Body of pancreas (tissue), 4 donors: ENCODE results near the gene PLCB1. TPM values are rescaled to one million over a fixed set of nuclear protein-coding genes. Genes with fewer than 3 reads are reported as not detected.
A peak's percentile ranks its signal among the peaks of the same experiment; 100 is the strongest.

Experiments
- ATAC-seq: fragments of 150-250 bp; one replicate; pipeline ENCODE4 v1.9.1; 2016
- DNase-seq, 4 donors: peaks; one replicate each; pipeline ENCODE4 v3.0.0-alpha.2; 2019
- H3K27ac ChIP-seq, 4 donors: fragments of 200-600 bp; sonication (generic); 1 replicate in 3 of 4; 2 replicates in 1 of 4; pipeline versions ENCODE4 v1.5.1 to v1.6.1; 2016 to 2019; ENCODE audit warnings: mild to moderate bottlenecking in 1 of 4, mixed read lengths in 1 of 4, moderate library complexity in 1 of 4
- H3K27me3 ChIP-seq, 2 donors: fragments of 200-600 bp; sonication (generic); one replicate each; pipeline ENCODE4 v1.6.0; 2016; ENCODE audit warnings: mild to moderate bottlenecking in 1 of 2
- H3K36me3 ChIP-seq, 2 donors: fragments of 200-600 bp; sonication (generic); replicated peaks in 1 of 2; 2 replicates each; pipeline ENCODE4 v1.5.1; 2016; ENCODE audit warnings: low read depth in 2 of 2; ENCODE audit not compliant: insufficient read depth in 1 of 2
- H3K4me1 ChIP-seq: fragments of 200-600 bp; sonication (generic); one replicate; pipeline ENCODE4 v1.6.0; 2016
- H3K4me3 ChIP-seq, 2 donors: fragments of 200-600 bp; sonication (generic); 1 replicate in 1 of 2; 2 replicates in 1 of 2; pipeline ENCODE4 v1.5.1; 2016 to 2019
- H3K9me3 ChIP-seq, 3 donors: fragments of 200-600 bp; sonication (generic); 1 replicate in 2 of 3; 2 replicates in 1 of 3; pipeline ENCODE4 v1.5.1; 2016
- POLR2A ChIP-seq, 3 donors: fragments of 450-650 bp; IDR thresholded peaks; one replicate each; pipeline ENCODE4 v1.6.1; 2016; ENCODE audit warnings: antibody characterized with exemption in 3 of 3, mild to moderate bottlenecking in 2 of 3
- WGBS, 2 donors: methylation state at CpG; one replicate each; pipeline ENCODE4 v1.1.5; 2017; 5-methylcytosine and 5-hydroxymethylcytosine counted together
- intact Hi-C: fragments of 100-400 bp; cut with DNase I; formaldehyde crosslinking; loops from one replicate; pipeline ENCODE4 v1.15.1; 2023
- total RNA-seq, 2 donors: library from RNA; depleted of rRNA; stranded (reverse); fragments of >200 nt; gene quantifications; one replicate each; pipeline ENCODE4 v1.1.0, GENCODE V29; 2016
- TF ChIP-seq, protein P1 (sequence below), 7 experiments: fragments of 450-650 bp in 4 of 7; fragments of 200-600 bp in 3 of 7; sonication (generic) in 3 of 7; IDR thresholded peaks; one replicate each; pipeline ENCODE4 v1.5.1; 2016 to 2019; ENCODE audit warnings: antibody characterized with exemption in 7 of 7

The PLCB1 gene
- total RNA-seq, 2 donors from 2014 or later = 32.9 to 46.1 TPM

DNA sequence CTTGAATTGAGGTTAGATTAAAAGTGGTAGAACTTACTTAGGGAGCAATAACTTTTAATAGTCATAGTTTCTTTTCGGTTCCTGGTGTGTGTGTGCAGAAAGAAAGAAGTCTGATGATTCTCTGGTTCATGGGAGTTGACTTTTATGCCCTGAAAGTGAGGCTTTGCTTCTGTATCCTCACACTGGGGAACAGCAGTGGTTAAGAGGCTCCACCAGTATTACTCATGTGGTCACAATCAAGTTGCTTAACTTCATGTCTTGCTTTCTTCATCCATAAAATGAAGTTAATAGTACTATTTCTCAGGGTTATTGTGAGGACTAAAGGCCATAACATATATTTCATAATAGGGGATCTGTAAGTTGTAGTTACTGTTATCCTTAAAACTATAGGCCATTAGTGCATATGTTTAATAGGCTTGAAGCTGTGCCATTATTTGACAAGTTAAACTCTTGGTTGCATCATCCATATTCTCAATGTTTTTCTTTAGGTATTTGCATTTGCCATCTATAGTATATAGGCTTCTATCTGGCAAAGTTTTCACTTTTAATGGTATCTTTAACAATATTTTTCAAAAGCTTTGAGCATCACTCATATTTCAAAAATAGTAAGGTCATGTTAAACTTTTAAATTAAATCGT lies 262.4 kb downstream of the PLCB1 start:
- Histone ChIP-seq H3K9me3 (no peaks in the 10 kb centered on the region), H3K27ac (no peak overlapping the region), H3K36me3 (no peaks in the 10 kb centered on the region), H3K4me1 (peaks cover 9% of the 10 kb centered on the region), H3K27me3 (no peaks in the 10 kb centered on the region), H3K4me3 (no peak overlapping the region)
- intact Hi-C loops = no loop called here
- DNase-seq = no peak
- ATAC-seq = no peak
- TF ChIP-seq POLR2A (IDR thresholded peaks at IDR 0.05) = no peak
- TF ChIP-seq, protein P1, sequence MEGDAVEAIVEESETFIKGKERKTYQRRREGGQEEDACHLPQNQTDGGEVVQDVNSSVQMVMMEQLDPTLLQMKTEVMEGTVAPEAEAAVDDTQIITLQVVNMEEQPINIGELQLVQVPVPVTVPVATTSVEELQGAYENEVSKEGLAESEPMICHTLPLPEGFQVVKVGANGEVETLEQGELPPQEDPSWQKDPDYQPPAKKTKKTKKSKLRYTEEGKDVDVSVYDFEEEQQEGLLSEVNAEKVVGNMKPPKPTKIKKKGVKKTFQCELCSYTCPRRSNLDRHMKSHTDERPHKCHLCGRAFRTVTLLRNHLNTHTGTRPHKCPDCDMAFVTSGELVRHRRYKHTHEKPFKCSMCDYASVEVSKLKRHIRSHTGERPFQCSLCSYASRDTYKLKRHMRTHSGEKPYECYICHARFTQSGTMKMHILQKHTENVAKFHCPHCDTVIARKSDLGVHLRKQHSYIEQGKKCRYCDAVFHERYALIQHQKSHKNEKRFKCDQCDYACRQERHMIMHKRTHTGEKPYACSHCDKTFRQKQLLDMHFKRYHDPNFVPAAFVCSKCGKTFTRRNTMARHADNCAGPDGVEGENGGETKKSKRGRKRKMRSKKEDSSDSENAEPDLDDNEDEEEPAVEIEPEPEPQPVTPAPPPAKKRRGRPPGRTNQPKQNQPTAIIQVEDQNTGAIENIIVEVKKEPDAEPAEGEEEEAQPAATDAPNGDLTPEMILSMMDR (IDR thresholded peaks at IDR 0.05) = no peak
- 80 to 93% methylated on average over 2 of the region's 2 CpGs for WGBS, 2 donors

DNA sequence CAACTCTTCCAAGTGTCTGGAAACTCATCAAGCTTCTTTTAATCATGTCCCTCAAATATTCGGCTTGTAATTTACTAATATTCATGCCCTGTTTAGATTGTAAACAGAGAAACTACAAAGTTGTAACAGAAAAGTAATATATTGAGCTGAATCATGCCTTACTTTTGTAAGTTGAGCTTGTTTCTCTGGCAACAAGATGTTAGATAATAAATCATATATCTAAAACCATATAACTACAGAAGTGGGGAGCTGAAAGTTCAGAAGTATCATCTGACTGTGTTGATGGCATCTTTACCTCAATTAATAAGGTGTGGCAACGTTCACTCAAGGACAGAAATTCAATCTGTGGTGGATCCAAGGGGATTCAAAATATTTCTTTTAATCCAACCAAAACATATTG lies 263.9 kb downstream of the PLCB1 start:
- Histone ChIP-seq H3K27ac (no peak overlapping the region), H3K4me1 (peaks cover 4% of the 10 kb centered on the region), H3K9me3 (no peaks in the 10 kb centered on the region), H3K4me3 (no peak overlapping the region), H3K36me3 (no peaks in the 10 kb centered on the region), H3K27me3 (no peaks in the 10 kb centered on the region)
- WGBS, 2 donors = 52 to 55% methylated on average over 2 of the region's 2 CpGs
- TF ChIP-seq, protein P1 (IDR thresholded peaks at IDR 0.05) = no peak
- no peak for TF ChIP-seq POLR2A (IDR thresholded peaks at IDR 0.05)
- DNase-seq (no peak), ATAC-seq (no peak)
- intact Hi-C loops = no loop called here

DNA sequence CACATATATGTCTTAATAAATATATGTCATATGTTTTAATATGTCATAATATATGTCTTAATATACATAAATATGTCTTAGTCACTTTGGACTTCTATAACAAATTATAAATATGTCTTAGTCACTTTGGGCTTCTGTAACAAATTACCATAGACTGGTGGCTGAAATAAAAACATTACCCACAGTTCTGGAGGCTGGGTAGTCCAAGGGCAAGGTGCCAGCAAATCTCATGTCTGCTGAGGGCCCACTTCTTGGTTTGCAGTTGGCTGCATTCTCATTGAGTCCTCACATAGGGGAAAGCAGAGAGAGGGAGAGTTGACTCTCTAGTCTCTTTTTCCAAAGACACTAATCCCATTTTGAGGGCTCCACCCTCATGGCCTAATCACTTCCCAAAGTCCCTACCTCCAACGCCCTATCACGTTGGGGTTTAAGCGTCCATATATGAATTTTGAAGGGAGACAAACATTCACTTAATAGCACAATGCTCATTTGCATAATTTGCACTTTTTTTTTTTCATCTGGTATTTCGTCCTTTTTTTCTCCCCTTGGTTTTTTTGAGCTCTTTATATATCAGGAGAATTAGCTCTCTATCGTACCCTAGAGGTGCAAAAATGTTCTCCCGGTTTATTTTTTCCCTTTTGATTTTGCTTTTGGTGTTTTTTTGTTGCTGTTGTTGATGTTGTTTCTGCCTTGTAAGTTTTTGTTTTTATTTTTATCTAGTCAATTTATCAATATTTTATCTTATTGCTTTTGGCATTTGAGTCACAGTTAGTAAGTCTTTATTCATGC lies 266.4 kb downstream of the PLCB1 start:
- 93 to 94% methylated on average over 6 of the region's 6 CpGs for WGBS, 2 donors
- ATAC-seq (no peak), DNase-seq (no peak)
- intact Hi-C loops = no loop called here
- no peaks in the 10 kb centered on the region for H3K27me3 ChIP-seq
- H3K36me3 ChIP-seq = no peaks in the 10 kb centered on the region
- TF ChIP-seq, protein P1 (IDR thresholded peaks at IDR 0.05) = no peak
- no peak for TF ChIP-seq POLR2A (IDR thresholded peaks at IDR 0.05)
- H3K27ac ChIP-seq = no peak overlapping the region
- H3K4me3 ChIP-seq = no peak overlapping the region
- no peaks in the 10 kb centered on the region for H3K9me3 ChIP-seq
- peaks cover 4% of the 10 kb centered on the region for H3K4me1 ChIP-seq

DNA sequence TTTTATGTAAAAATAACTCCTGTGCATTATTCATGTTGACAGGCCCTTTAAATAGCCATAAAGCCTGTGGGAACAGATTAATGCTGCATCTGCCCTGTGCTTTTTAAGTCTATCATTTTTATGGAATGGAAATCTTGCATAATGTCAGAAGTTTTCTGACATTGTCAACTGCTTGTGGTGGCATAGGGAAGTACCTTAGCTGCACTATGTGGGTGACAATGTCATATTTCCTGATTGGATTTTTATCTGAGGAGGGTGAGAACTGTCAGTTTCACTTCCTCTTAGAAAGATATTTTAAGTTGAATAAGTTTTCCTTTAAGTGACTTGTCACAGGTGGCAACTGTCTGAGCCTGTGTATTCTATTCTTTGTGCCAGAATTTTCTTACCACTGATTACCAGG lies 267.9 kb downstream of the PLCB1 start:
- intact Hi-C loops = no loop called here
- TF ChIP-seq, protein P1 (IDR thresholded peaks at IDR 0.05) = no peak
- no peak for DNase-seq
- no peak for ATAC-seq
- Histone ChIP-seq H3K27me3 (no peaks in the 10 kb centered on the region), H3K36me3 (no peaks in the 10 kb centered on the region), H3K4me1 (peaks cover 4% of the 10 kb centered on the region), H3K4me3 (no peak overlapping the region), H3K27ac (peak overlapping the region in 1 of 4 donors; percentile 25), H3K9me3 (no peaks in the 10 kb centered on the region)
